ACHN (cell line): ENCODE data around the gene UBE4B.
"Not testable (repeated sequence)": the region's sequence is repeated elsewhere in the genome, so short reads cannot be mapped to it uniquely, and the experiment has no call there.

Source experiments
- DNase-seq: peaks from one replicate; pipeline ENCODE4 v3.0.0-alpha.2; 2015
- in situ Hi-C: cut with HindIII; loops from 2 replicates; pipeline ENCODE4 v1.10.0; 2017; ENCODE audit warnings: low sequenced_read_pairs, low pct_ligation_motif_present, low pct_unique_long_range_greater_than_20kb

UBE4B gene

DNA sequence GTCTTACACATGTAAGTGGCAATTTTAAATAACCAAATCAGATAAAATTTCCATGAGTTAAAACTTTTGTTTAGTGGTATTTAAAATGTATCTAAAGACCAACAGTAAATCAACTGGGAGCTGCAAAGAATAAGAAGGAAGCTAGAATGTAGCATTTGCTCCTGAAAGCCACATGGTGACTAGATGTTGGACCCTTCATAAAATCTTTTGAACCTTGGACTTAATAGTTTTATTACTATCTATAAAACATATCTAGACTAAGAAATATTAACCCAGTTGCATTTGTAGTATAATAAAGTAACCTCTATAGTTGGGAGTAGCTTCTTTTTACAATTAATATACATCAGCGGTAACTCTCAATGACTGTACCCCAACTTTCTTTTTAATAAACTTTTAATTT is 72.1 kb downstream of the UBE4B start:
- in situ Hi-C loops, result no loop called here
- DNase-seq, result no peak

DNA sequence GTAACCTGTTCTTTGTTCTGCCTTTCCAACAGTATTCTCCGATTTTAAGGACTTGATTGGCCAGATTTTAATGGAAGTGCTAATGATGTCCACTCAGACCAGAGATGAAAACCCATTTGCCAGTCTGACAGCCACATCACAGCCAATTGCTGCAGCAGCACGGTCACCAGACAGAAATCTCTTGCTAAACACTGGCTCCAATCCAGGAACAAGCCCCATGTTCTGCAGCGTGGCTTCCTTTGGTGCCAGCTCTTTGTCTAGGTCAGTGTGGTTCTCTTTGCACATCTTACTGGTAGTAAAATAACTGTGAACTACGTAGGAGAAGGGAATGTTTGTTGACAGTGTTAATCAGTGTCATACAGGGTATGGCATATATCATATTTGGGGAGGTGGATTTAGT is 72.7 kb downstream of the UBE4B start:
- in situ Hi-C loops, result no loop called here
- no peak for DNase-seq

DNA sequence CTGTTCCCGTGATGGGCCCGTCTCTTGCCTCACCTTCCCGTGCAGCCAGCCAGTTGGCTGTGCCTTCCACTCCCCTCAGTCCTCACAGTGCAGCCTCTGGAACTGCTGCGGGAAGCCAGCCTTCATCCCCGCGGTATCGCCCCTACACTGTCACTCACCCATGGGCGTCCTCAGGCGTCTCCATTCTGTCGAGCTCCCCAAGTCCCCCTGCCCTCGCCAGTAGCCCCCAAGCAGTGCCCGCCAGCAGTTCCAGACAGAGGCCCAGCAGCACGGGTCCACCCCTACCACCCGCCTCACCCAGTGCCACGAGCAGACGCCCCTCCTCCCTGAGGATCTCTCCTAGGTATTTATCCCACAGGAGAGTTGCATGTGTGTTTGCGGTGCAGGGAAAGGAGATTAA is 73.5 kb downstream of the UBE4B start:
- DNase-seq, result no peak
- in situ Hi-C loops, result no loop called here

DNA sequence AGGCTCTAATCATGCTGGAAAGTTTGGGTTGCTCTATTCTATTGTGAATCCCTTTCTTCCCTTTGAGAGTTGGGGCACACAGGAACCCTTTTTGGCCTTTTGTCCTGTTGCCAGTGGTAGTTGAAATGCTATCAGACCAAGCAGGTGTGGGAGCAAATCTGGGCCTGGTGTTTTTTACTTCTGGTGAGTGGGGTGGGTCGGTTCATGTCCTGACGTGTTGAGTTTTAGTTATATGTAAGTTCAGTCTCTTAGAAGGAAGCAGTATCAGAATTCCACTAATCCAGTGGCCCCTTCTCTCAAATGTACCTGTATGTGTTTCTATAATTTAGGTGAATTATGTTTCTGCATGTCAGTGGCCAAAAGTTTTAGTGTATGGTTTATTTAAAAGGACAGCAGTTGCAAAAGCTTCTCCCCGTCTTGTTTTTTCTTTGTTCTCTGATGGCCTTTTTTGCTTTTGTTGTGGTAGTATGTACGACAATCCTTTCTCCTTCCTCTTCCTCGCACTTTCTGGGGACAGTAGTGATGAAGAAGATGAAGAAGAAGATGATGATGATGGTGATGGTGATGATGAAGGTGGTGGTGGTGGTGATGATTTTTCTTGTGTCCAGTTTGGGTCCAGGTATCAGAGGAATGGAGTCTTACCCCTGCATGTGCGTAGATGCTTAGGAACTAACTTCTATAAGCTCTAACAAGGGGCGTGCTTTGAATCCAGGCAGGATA is 74.2 kb downstream of the UBE4B start:
- no peak for DNase-seq
- in situ Hi-C loops, result no loop called here

DNA sequence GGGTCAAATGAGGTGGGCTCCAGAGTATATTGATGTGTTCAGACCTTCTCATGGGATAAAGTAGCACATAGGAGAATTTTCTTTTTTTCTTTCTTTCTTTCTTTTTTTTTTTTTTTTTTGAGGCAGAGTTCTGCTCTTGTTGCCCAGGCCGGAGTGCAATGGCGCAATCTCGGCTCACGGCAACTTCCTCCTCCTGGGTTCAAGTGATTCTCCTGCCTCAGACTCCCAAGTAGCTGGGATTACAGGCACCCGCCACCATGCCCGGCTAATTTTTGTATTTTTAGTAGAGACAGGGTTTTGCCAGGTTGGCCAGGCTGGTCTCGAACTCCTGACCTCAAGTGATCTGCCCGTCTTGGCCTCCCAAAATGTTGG is 74.7 kb downstream of the UBE4B start:
- DNase-seq, in situ Hi-C loops: not testable (repeated sequence)

DNA sequence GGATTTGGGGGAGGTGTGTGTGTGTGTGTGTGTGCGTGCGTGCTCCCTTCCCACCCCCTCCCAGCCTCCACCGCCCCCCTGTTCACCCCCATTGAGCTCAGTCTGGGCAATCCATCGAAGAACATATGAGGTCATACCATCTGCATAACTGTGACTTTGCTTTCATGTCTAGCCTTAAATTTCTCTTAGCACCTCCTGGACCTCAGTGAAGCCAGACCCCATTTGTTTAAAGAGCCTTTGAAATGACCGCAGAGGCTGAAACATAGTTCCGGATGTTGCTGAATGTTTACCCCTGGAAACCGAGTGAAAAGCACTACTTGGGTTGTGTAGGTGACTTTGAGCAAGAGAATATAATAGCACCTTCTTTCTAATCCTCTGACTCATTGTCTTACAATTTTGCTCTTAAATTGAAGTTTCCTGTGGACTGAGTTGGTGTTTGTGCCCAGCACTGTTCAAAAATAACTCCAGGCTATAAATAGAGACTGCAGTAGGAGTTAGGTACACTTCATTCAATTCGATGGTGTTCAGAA is 75.4 kb downstream of the UBE4B start:
- in situ Hi-C loops, result no loop called here
- peak; percentile 34 for DNase-seq

DNA sequence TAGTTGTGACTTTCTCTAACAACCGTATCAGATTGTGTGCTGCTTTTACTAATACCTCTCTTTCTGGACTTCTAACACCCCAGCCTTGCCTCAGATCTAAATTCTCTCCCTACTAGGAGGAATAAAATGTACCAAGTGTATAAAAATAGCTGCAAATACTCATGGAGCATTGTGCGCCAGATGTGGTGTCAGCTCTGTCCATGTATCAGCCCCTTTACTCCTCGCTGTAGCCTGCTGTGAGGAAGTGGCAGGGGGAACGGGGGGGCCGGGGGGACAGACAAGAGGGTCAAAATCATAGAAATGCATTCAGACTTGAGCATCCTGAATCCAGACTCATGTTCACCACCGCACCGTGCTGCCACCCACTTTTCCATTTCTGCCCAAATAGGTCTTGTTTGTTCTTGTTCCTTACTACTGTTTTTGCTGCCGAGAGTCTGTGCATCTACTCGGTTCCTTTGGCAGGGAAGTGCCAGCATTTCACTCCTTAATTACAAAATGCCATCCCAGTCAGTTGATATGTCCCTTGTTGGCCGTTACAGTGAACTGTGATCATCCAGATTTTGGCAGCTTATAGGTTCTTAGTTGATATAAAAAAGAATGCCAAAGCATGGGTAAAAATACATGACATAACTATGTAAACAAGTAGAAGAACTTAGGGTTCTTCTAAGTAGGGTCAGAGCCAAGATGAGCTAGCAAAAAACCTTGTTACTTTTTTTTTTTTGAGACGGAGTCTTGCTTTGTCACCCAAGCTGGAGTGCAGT is 76.4 kb downstream of the UBE4B start:
- in situ Hi-C loops, result no loop called here
- no peak for DNase-seq

DNA sequence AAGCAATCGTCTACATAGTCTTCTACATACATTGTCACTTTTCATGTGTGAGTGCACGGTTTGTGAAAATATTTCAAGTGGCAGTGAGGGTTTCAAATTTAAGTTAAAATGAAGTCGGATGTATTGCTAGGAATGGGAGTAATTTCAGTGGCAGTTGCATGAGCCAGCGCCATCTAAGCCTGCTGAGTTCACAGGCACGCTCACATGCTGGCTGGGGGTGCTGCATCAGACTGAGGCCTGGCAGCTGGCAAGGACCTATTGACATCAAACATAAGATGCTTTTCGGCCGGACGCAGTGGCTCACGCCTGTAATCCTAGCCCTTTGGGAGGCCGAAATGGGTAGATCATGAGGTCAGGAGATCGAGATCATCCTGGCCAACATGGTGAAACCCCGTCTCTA is 80.7 kb downstream of the UBE4B start:
- DNase-seq, result no peak
- in situ Hi-C loops, result no loop called here

DNA sequence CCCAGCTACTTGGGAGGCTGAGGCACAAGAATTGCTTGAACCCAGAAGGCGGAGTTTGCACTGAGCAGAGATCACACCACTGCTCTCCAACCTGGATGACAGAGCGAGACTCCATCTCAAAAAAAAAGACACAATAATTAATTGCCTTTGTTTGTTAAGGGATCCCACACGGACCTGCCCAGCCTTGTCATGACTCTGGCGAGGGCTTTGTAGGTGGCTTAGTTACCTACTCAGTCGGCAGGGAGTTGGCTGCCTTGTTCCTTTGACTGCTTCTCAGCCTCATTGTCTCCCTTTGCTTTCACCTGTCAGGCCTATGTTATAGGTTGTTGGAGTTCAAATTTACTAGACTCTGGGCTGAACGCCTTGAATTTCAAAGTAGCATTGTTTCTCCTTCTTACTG is 82.0 kb downstream of the UBE4B start:
- no peak for DNase-seq
- in situ Hi-C loops, result no loop called here

DNA sequence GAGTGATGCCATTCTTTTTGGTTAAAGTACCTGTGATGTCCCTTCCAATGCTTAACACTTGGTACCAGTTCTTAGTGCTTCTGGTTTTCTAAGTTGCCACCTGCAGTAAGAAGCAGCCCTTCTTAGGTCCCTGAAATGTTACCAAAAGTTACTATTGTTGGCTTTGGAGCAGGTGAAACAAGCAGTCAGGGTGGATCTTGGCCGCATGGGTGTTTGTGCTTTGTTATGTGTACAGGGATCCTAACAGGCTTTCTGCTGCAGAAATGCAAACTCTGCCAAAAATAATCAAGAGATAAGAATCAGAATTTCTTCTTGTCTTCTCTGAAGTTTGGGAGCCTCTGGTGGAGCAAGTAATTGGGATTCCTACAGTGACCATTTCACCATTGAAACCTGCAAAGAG is 84.4 kb downstream of the UBE4B start:
- in situ Hi-C loops, result no loop called here

DNA sequence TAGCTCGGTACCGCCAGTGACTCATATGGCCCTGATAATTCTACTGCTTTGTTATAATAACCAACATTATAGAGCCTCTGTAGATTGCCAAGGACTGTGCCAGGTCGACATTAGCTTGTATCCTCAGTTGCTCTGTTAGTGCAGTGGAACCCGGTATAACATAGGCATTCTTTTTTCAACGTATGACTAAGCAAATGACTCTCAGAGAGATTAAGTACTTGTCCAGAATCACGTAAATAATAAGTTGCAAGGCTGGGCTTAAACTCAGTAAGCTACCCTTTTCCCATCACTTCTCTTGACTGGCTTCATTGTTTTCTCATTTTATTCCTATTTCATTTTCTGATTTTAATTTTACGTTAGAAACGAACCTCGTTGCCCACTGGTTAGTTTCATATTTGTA is 85.1 kb downstream of the UBE4B start:
- DNase-seq, result no peak
- in situ Hi-C loops, result no loop called here

More for the DNA sequence above, 84.4 kb downstream of the UBE4B start:
- no peak for DNase-seq

DNA sequence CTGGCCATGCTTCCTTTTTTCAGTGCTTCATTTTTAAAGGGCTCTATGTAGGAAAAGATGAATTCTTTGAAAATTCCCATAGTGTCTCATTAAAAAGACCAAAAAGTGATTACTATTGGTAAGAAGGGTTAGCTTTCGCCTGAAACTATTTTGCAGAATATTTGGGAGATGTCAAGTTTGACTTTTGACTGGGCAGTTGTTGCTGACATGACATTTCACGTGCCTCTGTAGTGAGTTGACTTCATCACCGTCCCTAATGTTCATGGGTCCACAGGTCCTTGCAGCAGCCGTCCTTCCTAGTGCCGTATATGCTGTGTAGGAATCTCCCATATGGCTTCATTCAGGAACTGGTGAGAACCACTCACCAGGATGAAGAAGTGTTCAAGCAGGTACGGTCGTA is 88.9 kb downstream of the UBE4B start:
- DNase-seq, result no peak
- in situ Hi-C loops, result no loop called here

DNA sequence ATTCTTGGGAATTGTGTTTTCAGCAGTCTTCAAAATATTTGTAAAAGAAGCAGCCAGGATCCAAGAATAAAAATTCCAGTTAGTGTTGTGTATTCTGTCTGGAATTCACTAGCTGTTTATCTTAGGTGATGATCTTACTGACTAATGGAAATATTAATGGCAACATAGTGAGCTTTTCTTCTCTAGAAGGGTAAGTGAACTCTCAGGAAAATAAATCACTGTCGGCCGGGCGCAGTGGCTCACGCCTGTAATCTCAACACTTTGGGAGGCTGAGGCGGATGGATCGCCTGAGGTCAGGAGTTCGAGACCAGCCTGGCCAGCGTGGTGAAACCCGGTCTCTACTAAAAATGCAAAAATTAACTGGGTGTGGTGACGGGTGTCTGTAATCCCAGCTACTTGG is 90.2 kb downstream of the UBE4B start:
- DNase-seq, result no peak
- in situ Hi-C loops, result no loop called here

DNA sequence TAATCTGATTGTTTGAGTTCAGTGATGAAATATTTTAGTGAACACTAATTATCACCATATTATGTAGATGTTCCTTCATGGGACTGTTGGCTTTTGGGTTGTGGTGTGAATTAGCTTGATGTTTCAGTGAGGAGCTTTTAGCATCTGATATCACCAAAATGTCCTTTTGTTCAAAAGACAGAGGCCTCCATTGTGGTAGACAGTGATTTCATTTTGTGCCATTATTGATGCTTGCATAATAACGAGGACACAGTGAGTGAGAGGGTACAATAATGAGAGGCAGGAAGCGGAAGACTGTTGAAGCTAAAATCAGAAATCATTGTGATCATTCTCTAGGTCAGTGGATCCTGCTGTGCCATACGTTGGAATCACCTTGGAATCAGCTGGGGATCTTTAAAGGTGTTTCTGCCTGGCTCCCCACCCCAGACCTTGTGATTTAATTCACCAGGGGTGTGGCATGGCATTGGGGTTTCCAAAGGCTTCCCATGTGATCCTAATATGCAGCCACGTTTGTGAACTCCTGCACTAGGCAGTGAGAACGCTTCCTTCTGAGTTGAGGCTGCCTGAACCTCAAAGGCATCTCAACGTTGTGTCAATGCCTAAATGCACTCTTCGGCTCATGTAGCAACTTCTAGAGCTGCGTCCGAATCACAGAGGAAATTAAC is 95.5 kb downstream of the UBE4B start:
- no peak for DNase-seq
- in situ Hi-C loops, result no loop called here

DNA sequence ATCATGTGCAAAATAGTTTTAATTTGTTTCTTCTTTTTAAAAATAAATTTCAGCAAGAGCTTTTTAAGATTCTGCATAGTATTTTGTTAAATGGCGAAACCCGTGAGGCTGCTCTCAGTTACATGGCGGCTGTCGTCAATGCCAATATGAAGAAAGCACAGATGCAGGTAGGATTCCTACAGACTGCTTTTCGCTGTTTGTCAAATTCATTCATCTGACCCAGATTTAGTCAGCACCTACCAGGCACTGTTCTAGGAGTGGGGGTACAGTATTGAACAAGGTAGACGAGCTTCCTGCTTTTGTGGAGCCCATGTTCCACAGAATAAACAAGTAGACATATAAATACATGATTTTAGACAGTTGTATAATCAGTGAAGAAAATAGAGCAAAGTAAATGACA is 99.6 kb downstream of the UBE4B start:
- DNase-seq, result no peak
- in situ Hi-C loops, result no loop called here

DNA sequence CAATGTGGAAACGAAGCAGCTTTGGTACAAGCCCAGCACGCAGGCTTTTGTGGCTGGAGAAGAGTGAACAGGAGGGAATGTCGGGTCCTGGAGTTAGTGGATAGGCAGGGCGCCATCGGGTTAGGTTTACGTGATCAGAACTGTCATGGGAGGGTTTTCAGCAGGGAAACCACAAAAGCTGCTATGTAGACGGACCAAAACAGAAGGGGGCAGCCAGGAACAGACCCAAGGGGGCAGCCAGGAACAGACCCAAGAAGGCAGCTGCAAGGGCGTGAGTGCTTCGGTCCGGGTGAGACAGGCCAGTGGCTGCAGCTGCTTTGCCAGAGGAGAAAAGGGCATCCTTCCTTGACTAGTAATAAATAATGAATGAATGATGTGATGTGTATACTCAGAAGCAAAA is 100.1 kb downstream of the UBE4B start:
- in situ Hi-C loops, result no loop called here
- DNase-seq, result no peak

DNA sequence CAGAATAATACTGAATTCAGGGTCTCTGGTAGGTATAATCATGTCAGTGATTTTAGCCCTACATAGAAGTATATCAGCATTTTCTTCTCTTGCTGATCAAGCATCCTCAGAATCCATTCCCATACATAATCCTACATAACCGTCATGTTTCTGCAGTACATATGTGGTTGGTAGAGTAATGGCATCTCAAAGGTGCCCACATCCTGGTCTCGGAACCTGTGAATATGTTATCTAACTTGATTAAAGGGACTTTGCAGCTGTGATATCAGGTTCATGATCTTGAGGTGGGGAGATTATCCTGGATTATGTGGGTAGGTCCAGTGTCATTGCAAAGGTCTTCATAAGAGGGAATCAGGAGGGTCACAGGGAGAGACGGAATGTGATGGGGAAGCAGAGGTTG is 108.2 kb downstream of the UBE4B start:
- in situ Hi-C loops, result no loop called here
- DNase-seq, result no peak

DNA sequence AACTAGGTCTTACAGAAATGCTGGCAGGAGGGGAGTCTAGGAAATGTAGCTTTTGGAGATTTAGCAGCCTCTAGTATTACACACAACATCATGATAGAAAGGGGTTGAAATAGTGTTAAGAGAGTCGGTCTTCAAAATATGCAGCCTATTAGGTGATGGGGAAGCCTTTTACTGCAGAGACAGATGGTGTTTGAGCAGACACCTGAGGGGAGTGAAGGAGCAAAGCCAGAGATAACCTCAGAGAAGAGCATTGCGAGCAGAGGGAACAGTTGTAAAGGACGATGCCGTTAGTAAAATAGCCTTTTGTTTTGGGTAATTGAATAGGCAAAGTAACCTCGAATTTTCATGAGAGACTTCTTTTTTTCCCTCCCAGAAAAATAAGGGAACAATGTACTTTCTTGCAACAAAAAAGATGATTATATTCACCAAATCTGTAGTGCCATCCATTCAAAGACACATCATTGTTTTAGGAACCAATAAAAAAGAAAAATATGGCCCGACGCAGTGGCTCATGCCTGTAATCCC is 111.3 kb downstream of the UBE4B start:
- DNase-seq, result no peak
- in situ Hi-C loops, result no loop called here

DNA sequence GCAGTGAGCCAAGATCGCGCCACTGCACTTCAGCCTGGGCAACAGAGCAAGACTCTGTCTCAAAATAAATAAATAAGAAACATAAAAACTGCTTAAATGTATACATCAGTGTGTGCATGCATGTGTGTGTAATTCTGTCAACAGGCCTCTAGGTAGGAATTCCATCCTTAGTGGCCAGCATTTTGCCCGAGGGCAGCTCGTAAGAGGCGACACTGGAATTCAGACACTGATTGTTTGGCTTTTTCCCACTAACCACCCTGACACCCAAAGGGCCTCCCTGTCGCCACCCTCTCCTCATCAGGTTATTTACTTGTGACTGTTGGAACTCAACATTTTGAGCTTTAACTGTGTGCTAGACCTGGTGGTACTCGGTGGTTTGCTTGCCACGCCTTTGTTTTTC is 113.6 kb downstream of the UBE4B start:
- no peak for DNase-seq
- in situ Hi-C loops, result no loop called here
